ENCODE results near the gene SIGLEC5.
A peak's percentile ranks its signal among the peaks of the same experiment; 100 is the strongest.

SIGLEC5 gene

GRCh38 chr19:51570962-51571575 is 59.1 kb downstream of the SIGLEC5 start, which contains the start of gene ZNF175:
Gene ZNF175 (plus strand): TSS chr19:51571283. CDS start chr19:51573330, 2,047 bp downstream.
- DNase-seq (ENCODE audit: extremely low read depth, insufficient read length) = peak; percentile 78
- Histone ChIP-seq H3K4me3 (replicated peaks; ENCODE audit: low read depth, low read length) (peak within 1 kb of the TSS; percentile 86), H3K27me3 (replicated peaks; ENCODE audit: control insufficient read depth, insufficient read depth, low read length) (no peaks in the 10 kb centered on the region), H3K36me3 (ENCODE audit: control insufficient read depth, insufficient read depth, low read length) (peaks cover 3% of the 10 kb centered on the region; the same call in 1 of the 2 replicates)
- TF ChIP-seq CTCF (IDR thresholded peaks at IDR 0.05; ENCODE audit: insufficient read depth, low read length, poor library complexity, severe bottlenecking) = no peak

GRCh38 chr19:51568456-51568855 is 61.7 kb downstream of the SIGLEC5 start:
- no peak for TF ChIP-seq CTCF (IDR thresholded peaks at IDR 0.05; ENCODE audit: insufficient read depth, low read length, poor library complexity, severe bottlenecking)
- no peak overlapping the region for H3K4me3 ChIP-seq (replicated peaks; ENCODE audit: low read depth, low read length)
- peaks cover 1% of the 10 kb centered on the region; the same call in 1 of the 2 replicates for H3K36me3 ChIP-seq (ENCODE audit: control insufficient read depth, insufficient read depth, low read length)
- DNase-seq (ENCODE audit: extremely low read depth, insufficient read length) = no peak
- H3K27me3 ChIP-seq (replicated peaks; ENCODE audit: control insufficient read depth, insufficient read depth, low read length) = no peaks in the 10 kb centered on the region

GRCh38 chr19:51567583-51567982 is 62.6 kb downstream of the SIGLEC5 start:
- no peak for TF ChIP-seq CTCF (IDR thresholded peaks at IDR 0.05; ENCODE audit: insufficient read depth, low read length, poor library complexity, severe bottlenecking)
- Histone ChIP-seq H3K27me3 (replicated peaks; ENCODE audit: control insufficient read depth, insufficient read depth, low read length) (no peaks in the 10 kb centered on the region), H3K36me3 (ENCODE audit: control insufficient read depth, insufficient read depth, low read length) (no peaks in the 10 kb centered on the region), H3K4me3 (replicated peaks; ENCODE audit: low read depth, low read length) (no peak overlapping the region)
- no peak for DNase-seq (ENCODE audit: extremely low read depth, insufficient read length)

- Histone ChIP-seq H3K36me3 (ENCODE audit: control insufficient read depth, insufficient read depth, low read length) (no peaks in the 10 kb centered on the region), H3K27me3 (replicated peaks; ENCODE audit: control insufficient read depth, insufficient read depth, low read length) (no peaks in the 10 kb centered on the region), H3K4me3 (replicated peaks; ENCODE audit: low read depth, low read length) (no peak overlapping the region)
- TF ChIP-seq CTCF (IDR thresholded peaks at IDR 0.05; ENCODE audit: insufficient read depth, low read length, poor library complexity, severe bottlenecking) = no peak
- no peak for DNase-seq (ENCODE audit: extremely low read depth, insufficient read length)
Observed at GRCh38 chr19:51566489-51567100, 63.6 kb downstream of the SIGLEC5 start.

GRCh38 chr19:51565583-51565982 is 64.6 kb downstream of the SIGLEC5 start:
- Histone ChIP-seq H3K4me3 (replicated peaks; ENCODE audit: low read depth, low read length) (no peak overlapping the region), H3K36me3 (ENCODE audit: control insufficient read depth, insufficient read depth, low read length) (no peaks in the 10 kb centered on the region), H3K27me3 (replicated peaks; ENCODE audit: control insufficient read depth, insufficient read depth, low read length) (no peaks in the 10 kb centered on the region)
- no peak for DNase-seq (ENCODE audit: extremely low read depth, insufficient read length)
- TF ChIP-seq CTCF (IDR thresholded peaks at IDR 0.05; ENCODE audit: insufficient read depth, low read length, poor library complexity, severe bottlenecking) = no peak
